Right kidney (tissue), 1 donor: ENCODE data around the gene BIN1.

Experiments used
- DNase-seq: peaks from one replicate; pipeline ENCODE4 v3.0.0-alpha.2; 2016

Gene BIN1

GRCh38 chr2:127104881-127105655 is 1.9 kb downstream of the BIN1 start:
- no peak for DNase-seq

DNA sequence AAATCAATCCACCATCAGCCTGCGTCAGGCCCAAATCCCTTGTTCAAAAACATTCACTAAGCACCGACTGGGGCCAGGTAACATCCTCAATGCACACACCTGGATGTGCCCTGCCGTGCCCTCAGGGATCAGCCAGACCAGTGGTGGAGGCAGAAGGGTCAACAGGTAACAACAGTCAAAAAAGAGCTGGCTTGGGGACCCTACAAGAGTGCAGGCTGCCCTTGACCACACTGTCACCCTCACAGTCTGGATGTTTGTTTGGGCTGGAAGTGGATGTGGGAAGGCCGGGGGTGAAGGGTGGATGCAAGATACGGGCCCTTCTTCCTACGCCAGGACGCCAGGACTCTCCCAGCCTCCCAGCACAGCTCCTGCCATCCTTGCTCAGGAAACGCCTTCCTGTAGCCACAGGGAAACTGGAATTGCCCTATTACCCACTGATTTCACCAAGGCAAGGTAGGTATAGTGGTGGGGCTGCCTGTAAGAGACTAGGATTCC is 2.7 kb downstream of the BIN1 start:
- DNase-seq: no peak

GRCh38 chr2:127103243-127104165 is 3.5 kb downstream of the BIN1 start:
- no peak for DNase-seq

GRCh38 chr2:127102521-127103242 is 4.3 kb downstream of the BIN1 start:
- no peak for DNase-seq

GRCh38 chr2:127101756-127102477 is 5.0 kb downstream of the BIN1 start:
- DNase-seq: no peak

- no peak for DNase-seq
These were observed 5.8 kb downstream of the BIN1 start for GRCh38 chr2:127101048-127101611.

DNA sequence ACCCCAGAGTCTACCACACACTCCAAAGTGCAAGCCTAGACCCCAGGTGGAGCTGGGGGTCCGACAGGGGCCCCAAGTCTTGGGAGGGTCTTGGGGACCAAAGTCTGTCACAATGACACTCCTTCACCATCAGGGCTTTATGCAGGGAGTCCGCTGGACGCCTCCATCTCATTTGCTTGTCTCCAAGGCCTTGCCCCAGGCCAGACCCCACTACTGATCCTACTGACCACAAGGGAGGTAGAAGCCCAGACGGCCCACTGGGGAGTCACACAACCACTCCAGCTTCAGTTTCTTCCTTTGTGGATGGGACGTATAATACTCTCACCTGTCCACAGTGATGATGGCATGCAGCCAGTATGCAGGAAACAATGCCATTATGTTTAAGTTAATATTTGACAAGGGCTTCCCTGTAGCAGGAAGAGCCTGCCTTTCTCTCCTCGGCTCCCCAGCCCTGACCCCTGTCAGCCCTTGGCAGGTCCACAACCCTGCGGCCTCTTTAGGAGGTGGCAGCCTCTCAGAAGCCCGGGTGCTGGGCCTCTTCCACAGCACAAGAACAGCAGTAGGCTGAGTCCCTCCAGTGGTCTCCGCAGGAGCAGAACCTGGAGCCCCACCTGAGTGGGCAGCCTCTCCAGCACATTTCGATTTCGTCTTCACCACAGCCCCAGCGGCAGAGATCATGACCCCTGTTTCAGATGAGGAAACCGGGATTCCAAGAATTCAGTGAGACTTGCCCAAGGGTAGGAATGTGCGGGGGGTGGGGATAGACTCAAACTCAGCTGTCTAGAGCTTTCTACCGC is 6.5 kb downstream of the BIN1 start:
- no peak for DNase-seq

GRCh38 chr2:127098711-127099110 is 8.2 kb downstream of the BIN1 start:
- no peak for DNase-seq

DNA sequence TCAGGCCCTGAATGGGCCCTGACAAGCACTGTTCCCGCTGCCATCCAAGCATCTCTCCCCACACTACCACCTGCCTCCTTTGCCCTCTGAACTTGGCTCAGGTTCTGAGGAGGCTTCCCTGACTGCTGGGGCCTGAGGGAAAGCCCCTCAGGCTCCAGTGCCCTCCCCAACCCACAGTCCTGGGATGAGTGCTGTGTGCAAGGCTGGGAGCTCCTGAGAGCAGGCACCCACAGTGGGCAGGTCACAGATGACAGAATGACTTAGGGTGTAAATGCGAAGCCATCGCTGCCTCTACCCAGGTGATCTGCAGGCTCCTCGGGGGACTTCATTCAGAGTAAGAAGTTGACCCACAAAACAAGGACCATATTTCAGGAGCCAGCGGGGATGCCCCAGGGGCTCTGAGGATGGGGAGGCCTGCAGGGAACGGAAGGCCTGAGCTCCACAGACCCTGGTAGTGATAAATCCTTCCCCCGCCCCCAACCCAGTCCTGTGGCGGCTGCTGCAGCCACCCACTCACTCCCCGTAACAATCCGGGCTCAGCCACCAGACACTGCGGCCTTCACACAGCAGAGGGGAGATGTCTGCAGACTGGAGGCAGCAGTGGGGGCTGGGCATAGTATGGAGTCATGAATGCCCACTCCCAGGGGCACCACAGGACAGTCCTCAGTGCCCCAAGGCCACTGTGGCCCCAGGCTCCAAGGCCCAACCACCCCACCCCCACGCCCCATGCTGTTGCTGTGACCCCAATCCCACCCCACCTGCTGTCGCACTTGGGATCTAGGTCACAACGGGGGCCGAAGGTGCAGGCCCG is 8.9 kb downstream of the BIN1 start:
- no peak for DNase-seq

DNA sequence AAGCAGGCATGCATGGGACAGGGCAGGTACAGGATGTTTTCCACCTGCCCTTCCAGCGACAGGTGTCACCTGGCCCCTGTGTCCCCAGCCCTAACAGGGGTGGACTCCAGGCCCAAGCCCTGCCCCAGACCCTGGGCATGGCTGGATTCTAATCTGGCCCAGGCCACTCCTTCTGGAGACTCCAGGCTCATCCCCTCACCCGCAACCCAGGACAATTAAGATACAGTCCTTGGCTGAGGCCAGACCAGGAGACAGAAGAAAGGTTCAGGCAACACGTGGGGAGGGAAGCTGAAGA is 9.5 kb downstream of the BIN1 start:
- no peak for DNase-seq

DNA sequence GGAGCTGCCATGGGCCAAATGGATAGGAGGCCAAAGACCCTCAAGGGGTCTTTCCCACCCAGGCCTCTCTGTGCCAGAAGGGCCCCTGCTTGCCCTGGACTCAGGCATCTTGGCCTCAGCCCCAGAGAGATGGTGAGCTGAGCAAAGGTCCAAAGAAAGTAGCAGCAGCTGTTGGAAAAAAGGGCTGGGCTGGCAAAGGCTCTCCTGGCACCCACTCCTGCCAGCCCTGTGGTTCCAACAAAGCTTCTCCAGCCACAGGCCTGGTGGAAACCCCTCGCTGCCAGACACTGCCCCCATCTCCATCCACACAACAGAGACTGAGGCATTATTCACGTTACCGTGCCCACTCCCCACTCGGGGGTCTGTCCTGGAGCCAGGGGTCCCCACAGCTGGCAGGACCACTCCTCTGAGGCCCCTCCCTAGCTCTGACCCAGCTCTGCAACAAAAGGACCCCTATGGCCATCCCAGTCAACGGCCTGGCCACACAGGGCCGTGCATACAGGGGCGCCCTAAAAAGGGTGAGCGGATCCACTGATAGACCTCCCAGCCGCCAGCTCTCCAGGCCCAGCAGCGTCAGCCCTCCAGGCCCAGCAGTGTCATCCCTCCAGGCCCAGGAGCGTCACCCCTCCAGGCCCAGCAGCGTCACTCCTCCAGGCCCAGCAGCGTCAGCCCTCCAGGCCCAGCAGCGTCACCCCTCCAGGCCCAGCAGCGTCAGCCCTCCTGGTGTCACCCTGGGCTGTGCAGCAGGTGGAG is 10.1 kb downstream of the BIN1 start:
- DNase-seq: no peak

DNA sequence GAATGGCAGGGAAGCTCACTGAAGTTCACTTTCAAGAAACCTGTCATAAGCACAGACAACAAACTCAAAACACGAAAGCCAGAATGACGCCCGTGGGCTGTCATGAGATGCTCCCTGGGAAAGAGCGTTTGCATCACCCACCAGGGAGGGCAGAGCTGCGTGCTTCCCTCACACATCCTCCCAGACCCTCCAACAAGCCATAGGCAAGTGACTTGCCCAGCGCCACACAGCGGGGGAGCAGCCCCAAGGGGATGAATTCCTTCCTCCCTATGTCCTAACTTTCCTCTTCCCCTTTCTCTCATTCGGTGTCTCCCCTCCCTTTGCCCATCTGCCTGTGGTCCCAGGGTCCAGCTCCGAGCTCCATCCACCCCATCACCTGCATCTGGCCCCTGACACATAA is 10.7 kb downstream of the BIN1 start:
- DNase-seq: no peak

GRCh38 chr2:127095784-127096183 is 11.2 kb downstream of the BIN1 start:
- no peak for DNase-seq

GRCh38 chr2:127095367-127095641 is 11.7 kb downstream of the BIN1 start:
- no peak for DNase-seq

DNA sequence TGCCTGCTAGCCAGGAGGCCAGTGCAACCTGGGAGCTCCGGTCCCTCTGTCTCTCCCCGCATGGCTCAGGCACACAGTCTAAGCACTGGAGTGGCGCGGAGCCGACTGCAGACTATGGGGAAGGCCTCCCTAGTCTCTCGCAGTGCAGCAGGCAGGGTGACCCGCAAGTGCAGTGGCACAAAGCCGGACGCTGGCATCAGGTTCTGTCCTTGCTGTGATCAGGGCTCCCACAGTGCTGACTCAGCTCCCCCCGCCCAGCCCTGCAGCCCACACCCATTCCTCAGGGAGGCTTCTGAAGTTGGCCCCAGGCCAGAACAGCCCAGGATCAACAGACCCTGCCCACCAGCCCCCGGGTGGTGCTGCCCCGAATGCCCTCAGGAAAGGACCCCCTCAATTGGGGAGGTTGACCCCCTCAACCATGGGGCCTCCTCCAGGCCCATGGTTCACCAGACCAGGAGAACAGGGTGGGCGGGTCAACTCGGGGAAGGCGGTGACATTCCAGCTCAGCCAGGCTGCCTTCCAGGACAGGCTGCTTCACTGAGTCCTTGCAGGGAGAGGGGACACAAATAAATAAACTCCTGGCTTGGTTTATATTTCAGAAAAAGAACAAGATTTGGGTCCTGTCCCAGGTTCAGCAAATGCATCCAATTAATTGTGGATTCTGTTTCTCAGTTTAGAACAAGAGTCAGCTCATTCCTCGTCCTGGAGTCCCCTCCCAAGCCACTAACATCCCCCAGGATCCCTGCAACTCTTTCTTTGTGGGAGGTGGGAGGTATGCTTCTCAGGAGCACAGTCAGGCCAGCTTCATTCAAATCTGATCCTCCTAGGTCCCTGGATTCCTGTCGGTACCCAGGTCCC is 12.2 kb downstream of the BIN1 start:
- DNase-seq: peak; percentile 78

DNA sequence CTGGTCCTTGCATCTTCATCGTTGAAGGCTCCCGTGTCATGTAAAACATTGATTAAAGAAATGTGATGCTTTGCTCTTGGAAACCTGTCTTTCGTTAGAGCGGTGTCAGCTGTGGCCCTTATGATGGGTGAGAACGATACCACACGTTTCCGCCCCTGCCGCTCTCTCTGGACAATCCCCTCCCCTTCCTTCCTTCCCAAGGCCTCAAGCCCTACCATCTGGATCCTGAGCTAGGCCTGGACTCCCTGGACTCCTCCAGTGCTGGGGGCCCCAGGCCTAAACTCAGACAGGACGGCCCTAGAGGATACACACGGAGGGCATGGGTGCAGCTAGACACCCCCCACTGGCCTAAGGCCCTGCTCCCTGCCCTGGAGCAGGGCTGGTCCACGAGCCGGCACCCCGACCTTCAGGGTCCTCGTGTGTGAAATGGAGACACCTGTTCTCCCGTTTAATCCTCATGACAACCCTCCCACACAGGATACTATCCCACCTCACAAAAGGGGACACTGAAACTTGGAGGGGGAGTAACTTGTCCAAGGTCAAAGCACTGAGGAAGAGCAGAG is 13.2 kb downstream of the BIN1 start:
- no peak for DNase-seq

- no peak for DNase-seq
These were observed 13.9 kb downstream of the BIN1 start for GRCh38 chr2:127092901-127093516.

GRCh38 chr2:127092306-127092705 is 14.6 kb downstream of the BIN1 start:
- no peak for DNase-seq
